Endothelial cell (in vitro differentiated cells): Measurements from ENCODE around the gene KLHL15. TPM values are rescaled to one million over a fixed set of nuclear protein-coding genes. Genes with fewer than 3 reads are reported as not detected.

Experiments used
- DNase-seq: peaks from one replicate; pipeline ENCODE4 v3.0.0; 2021; ENCODE audit warnings: low spot score
- H3K27ac Mint-ChIP-seq: one replicate; pipeline ENCODE4 v1.8.0; 2021; ENCODE audit warnings: mixed read lengths, inconsistent platforms; ENCODE audit not compliant: unreplicated experiment
- H3K27me3 Mint-ChIP-seq: one replicate; pipeline ENCODE4 v1.8.0; 2021; ENCODE audit warnings: mild to moderate bottlenecking, moderate library complexity, mixed read lengths, inconsistent platforms; ENCODE audit not compliant: unreplicated experiment
- H3K36me3 Mint-ChIP-seq: one replicate; pipeline ENCODE4 v1.8.0; 2021; ENCODE audit warnings: mild to moderate bottlenecking, low read depth, mixed read lengths, inconsistent platforms; ENCODE audit not compliant: unreplicated experiment
- H3K4me1 Mint-ChIP-seq: one replicate; pipeline ENCODE4 v1.8.0; 2021; ENCODE audit warnings: mild to moderate bottlenecking, mixed read lengths, inconsistent platforms; ENCODE audit not compliant: unreplicated experiment
- H3K4me3 Mint-ChIP-seq: one replicate; pipeline ENCODE4 v1.8.0; 2021; ENCODE audit warnings: mild to moderate bottlenecking, mixed read lengths, inconsistent platforms; ENCODE audit not compliant: unreplicated experiment
- H3K9me3 Mint-ChIP-seq: one replicate; pipeline ENCODE4 v1.8.0; 2021; ENCODE audit warnings: mixed read lengths, inconsistent platforms; ENCODE audit not compliant: unreplicated experiment
- CTCF ChIP-seq: fragments of 200-600 bp; sonication (generic); IDR thresholded peaks from one replicate; pipeline ENCODE4 v1.5.0; 2021; ENCODE audit warnings: antibody characterized with exemption; ENCODE audit not compliant: unreplicated experiment
- total RNA-seq: library from RNA; stranded (reverse); fragmentation: NEBNext Ultra II Directional; extraction: Animal tissue kit (Norgen Biotek cat#: 25700); gene quantifications from one replicate; pipeline ENCODE4 v1.2.1, GENCODE V29; 2021; ENCODE audit not compliant: unreplicated experiment

Gene KLHL15
- total RNA-seq, 1 donor from 2014 or later, result 5.6 TPM

DNA sequence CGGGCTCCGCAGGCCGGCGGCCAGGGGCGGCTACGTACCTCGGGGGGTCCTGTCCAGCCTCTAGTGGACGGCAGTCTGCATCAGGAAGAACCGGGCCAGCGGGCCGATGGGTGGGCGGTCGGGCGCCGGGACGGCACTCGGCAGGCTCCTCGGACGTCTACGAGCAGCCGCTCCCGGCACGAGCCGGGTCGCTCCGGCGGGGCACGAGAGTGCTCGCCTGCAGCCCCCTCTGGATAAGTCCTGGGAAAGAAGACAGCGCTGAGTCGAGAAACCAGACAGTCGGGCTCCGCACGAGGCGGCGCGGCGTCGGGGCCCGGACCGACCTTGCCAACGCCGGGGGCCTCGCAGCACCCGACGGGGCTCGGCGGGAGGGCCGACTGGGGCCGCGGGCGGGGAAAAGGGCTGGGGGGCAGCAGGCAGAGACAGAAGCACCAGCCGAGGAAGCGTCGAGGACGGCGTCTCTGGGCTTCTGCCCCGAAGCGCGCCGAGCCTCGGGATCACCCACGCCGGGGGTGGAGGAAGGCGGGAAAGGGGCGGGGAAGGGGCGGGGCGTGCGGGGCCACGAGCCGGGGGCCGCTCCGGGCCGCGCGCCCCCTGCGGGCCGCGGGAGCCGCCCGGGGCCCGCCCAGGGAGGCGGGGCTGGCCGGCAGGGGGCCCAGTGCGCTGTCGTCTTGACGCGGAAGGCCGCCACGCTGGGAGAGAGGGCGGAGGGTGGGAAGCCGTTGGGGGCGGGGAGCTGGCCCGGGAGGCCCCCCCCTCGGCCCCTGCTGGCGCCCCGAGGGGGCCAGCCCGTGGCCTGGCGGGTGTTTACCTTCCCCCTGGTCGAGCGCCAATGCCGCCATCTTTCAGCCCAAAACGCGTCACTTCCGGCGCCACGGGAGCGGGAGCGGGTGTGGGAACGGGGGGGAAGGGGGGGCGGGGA, 1.9 kb downstream of the KLHL15 start:
- Mint-ChIP-seq H3K4me1 (peaks cover 8% of the 10 kb centered on the region), H3K36me3 (peaks cover 3% of the 10 kb centered on the region), H3K4me3 (peak overlapping the region; percentile 91), H3K27ac (no peak overlapping the region), H3K9me3 (no peaks in the 10 kb centered on the region), H3K27me3 (peaks cover 2% of the 10 kb centered on the region)
- peak; percentile 83 for DNase-seq
- peak; percentile 18 for TF ChIP-seq CTCF

- Mint-ChIP-seq H3K27me3 (peaks cover 2% of the 10 kb centered on the region), H3K4me3 (peak overlapping the region; percentile 91), H3K36me3 (peaks cover 3% of the 10 kb centered on the region), H3K9me3 (no peaks in the 10 kb centered on the region), H3K27ac (peak overlapping the region; percentile 64), H3K4me1 (peaks cover 2% of the 10 kb centered on the region)
- TF ChIP-seq CTCF, result no peak
- DNase-seq, result no peak
Observed at GRCh38 chrX:24023972-24024669, 2.9 kb downstream of the KLHL15 start.

GRCh38 chrX:24023544-24023943, 3.4 kb downstream of the KLHL15 start:
- no peak for DNase-seq
- no peaks in the 10 kb centered on the region for H3K9me3 Mint-ChIP-seq
- H3K4me3 Mint-ChIP-seq, result peak overlapping the region; percentile 91
- peaks cover 3% of the 10 kb centered on the region for H3K36me3 Mint-ChIP-seq
- H3K27ac Mint-ChIP-seq, result peak overlapping the region; percentile 54
- peaks cover 2% of the 10 kb centered on the region for H3K4me1 Mint-ChIP-seq
- no peak for TF ChIP-seq CTCF
- peaks cover 2% of the 10 kb centered on the region for H3K27me3 Mint-ChIP-seq

DNA sequence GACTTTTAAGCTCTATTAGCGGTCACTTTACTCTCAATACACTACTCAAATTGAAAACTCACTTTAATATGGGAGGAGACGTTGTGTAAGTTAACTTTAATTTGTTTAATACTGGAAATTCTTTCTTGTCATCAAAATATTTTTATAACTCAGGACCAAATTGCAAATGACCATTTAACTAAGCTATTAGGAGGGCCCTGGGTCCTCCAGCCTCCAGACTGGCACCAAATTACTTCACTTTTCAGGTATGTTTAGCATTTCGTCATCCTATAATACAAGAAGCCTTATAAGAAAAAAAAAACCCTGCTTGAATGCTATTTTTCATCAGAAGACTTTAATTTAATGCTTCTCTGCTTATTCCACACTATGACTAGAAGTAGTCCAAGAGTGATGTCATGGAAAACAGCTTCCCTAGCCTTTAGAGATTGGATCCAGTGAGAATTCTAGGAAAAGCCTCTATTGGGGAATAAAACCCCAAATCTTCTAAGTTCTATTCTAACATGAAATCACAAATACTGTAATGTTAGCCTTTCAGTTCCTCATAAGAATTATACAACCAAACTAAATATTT, 6.6 kb downstream of the KLHL15 start:
- H3K4me3 Mint-ChIP-seq, result no peak overlapping the region
- no peak for DNase-seq
- no peak for TF ChIP-seq CTCF
- H3K36me3 Mint-ChIP-seq, result no peaks in the 10 kb centered on the region
- no peaks in the 10 kb centered on the region for H3K4me1 Mint-ChIP-seq
- H3K27ac Mint-ChIP-seq, result no peak overlapping the region
- H3K27me3 Mint-ChIP-seq, result no peaks in the 10 kb centered on the region
- H3K9me3 Mint-ChIP-seq, result no peaks in the 10 kb centered on the region
